Neuronal stem cell (in vitro differentiated cells): ENCODE measurements around the gene CHEK2. TPM values are rescaled to one million over a fixed set of nuclear protein-coding genes. Genes with fewer than 3 reads are reported as not detected.

Experiments used
- DNase-seq: peaks from one replicate; pipeline ENCODE4 v3.0.0-alpha.2; 2013; ENCODE audit warnings: low spot score
- H2AFZ ChIP-seq: one replicate; pipeline ENCODE4 v1.6.1; 2013; ENCODE audit warnings: mild to moderate bottlenecking, low read length, inconsistent platforms
- H2AK5ac ChIP-seq: 2 replicates; pipeline ENCODE4 v1.6.1; 2013; ENCODE audit warnings: low read depth, mild to moderate bottlenecking, inconsistent platforms, low read length, moderate library complexity, mixed read lengths
- H2BK120ac ChIP-seq: 2 replicates; pipeline ENCODE4 v1.6.1; 2013; ENCODE audit warnings: low read depth, mild to moderate bottlenecking, inconsistent platforms, low read length, moderate library complexity, mixed read lengths
- H2BK12ac ChIP-seq: one replicate; pipeline ENCODE4 v1.6.1; 2013; ENCODE audit warnings: low read length, inconsistent platforms
- H2BK15ac ChIP-seq: 2 replicates; pipeline ENCODE4 v1.6.1; 2013; ENCODE audit warnings: mild to moderate bottlenecking, low read length, inconsistent platforms, mixed read lengths
- H2BK5ac ChIP-seq: one replicate; pipeline ENCODE4 v1.6.1; 2013; ENCODE audit warnings: inconsistent platforms, mild to moderate bottlenecking, low read length, moderate library complexity
- H3K14ac ChIP-seq: one replicate; pipeline ENCODE4 v1.6.1; 2013; ENCODE audit warnings: low read length, inconsistent platforms
- H3K18ac ChIP-seq: 2 replicates; pipeline ENCODE4 v1.6.1; 2013; ENCODE audit warnings: low read length, inconsistent platforms
- H3K23ac ChIP-seq: 2 replicates; pipeline ENCODE4 v1.6.1; 2013; ENCODE audit warnings: low read depth, mild to moderate bottlenecking, mixed read lengths, low read length, inconsistent platforms; ENCODE audit not compliant: poor library complexity
- H3K27ac ChIP-seq: replicated peaks from 3 replicates; pipeline ENCODE4 v1.5.1; 2013; ENCODE audit warnings: low read length, inconsistent platforms
- H3K27me3 ChIP-seq, 3 experiments: 2 replicates each; pipeline ENCODE4 v1.6.1; 2013; ENCODE audit warnings: low read length in 3 of 3, mild to moderate bottlenecking in 2 of 3, inconsistent platforms in 1 of 3, low read depth in 1 of 3, mixed read lengths in 1 of 3, moderate library complexity in 1 of 3; ENCODE audit not compliant: control insufficient read depth in 3 of 3, insufficient read depth in 3 of 3
- H3K36me3 ChIP-seq, 2 donors: replicated peaks in 1 of 2; 2 replicates each; pipeline ENCODE4 v1.6.1; 2013; ENCODE audit warnings: low read length in 2 of 2; ENCODE audit not compliant: control insufficient read depth in 2 of 2, insufficient read depth in 2 of 2
- H3K4ac ChIP-seq: 2 replicates; pipeline ENCODE4 v1.6.1; 2013; ENCODE audit warnings: inconsistent platforms, mild to moderate bottlenecking, low read length, moderate library complexity
- H3K4me1 ChIP-seq, 2 donors: 1 replicate in 1 of 2; 2 replicates in 1 of 2; pipeline ENCODE4 v1.6.1; 2013; ENCODE audit warnings: low read length in 2 of 2, low read depth in 1 of 2; ENCODE audit not compliant: control insufficient read depth in 2 of 2, insufficient read depth in 1 of 2
- H3K4me2 ChIP-seq: one replicate; pipeline ENCODE4 v1.6.1; 2013; ENCODE audit warnings: mild to moderate bottlenecking, low read length, inconsistent platforms; ENCODE audit not compliant: insufficient read depth, poor library complexity, severe bottlenecking
- H3K4me3 ChIP-seq, 2 donors: 2 replicates each; pipeline ENCODE4 v1.5.1; 2013; ENCODE audit warnings: low read length in 2 of 2, mild to moderate bottlenecking in 2 of 2, inconsistent platforms in 1 of 2, moderate library complexity in 1 of 2
- H3K79me1 ChIP-seq: one replicate; pipeline ENCODE4 v1.6.1; 2013; ENCODE audit warnings: low read depth, mild to moderate bottlenecking, inconsistent platforms, low read length, moderate library complexity
- H3K9ac ChIP-seq: one replicate; pipeline ENCODE4 v1.6.1; 2013; ENCODE audit warnings: mild to moderate bottlenecking, low read depth, low read length, inconsistent platforms; ENCODE audit not compliant: poor library complexity
- H3K9me3 ChIP-seq, 2 donors: replicated peaks in 1 of 2; 2 replicates each; pipeline versions ENCODE3 to v1.6.1; 2013; ENCODE audit warnings: low read length in 2 of 2, mild to moderate bottlenecking in 2 of 2, inconsistent platforms in 1 of 2, low read depth in 1 of 2, mixed read lengths in 1 of 2, moderate library complexity in 1 of 2; ENCODE audit not compliant: control insufficient read depth in 2 of 2, insufficient read depth in 1 of 2
- H4K8ac ChIP-seq: one replicate; pipeline ENCODE4 v1.6.1; 2013; ENCODE audit warnings: low read depth, mild to moderate bottlenecking, inconsistent platforms, low read length, moderate library complexity
- H4K91ac ChIP-seq: one replicate; pipeline ENCODE4 v1.6.1; 2013; ENCODE audit warnings: low read length, low read depth, mild to moderate bottlenecking, inconsistent platforms; ENCODE audit not compliant: poor library complexity
- WGBS, 2 donors: extraction: QIAGEN DNeasy Blood & Tissue Kit; methylation state at CpG; one replicate each; pipeline ENCODE4 v1.1.7; 2013; ENCODE audit warnings: missing lambda C conversion rate in 2 of 2, mixed read lengths in 1 of 2; ENCODE audit not compliant: insufficient read length in 2 of 2, insufficient replicate concordance in 1 of 2; ENCODE audit errors: extremely low coverage in 2 of 2; 5-methylcytosine and 5-hydroxymethylcytosine counted together
- small RNA-seq: library from polyadenylated mRNA; stranded (forward); fragments of <200 nt; extraction: miRNeasy Mini kit (QIAGEN cat#:217004); gene quantifications from one replicate; pipeline ENCODE3, GENCODE V24; 2013; ENCODE audit not compliant: insufficient read depth

Gene CHEK2

DNA sequence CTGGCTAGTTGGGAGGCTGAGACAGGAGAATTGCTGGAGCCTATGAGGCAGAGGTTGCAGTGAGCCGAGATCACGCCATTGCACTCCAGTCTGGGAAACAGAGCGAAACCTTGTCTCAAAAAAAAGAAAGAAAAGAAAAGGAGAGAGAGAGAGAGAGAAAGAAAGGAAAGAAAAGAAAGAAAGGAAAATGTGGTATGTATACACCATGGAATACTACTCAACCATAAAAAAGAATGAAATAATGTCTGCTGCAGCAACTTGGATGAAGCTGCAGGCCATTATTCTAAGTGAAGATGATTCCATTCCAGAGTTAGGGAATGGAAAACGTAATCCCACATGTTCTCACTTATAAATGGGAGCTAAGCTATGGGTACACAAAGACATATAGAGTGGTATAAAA is 92.8 kb downstream of the CHEK2 start:
- no peak for DNase-seq
- Histone ChIP-seq H3K18ac (no peak overlapping the region), H2BK5ac (no peak overlapping the region), H2BK120ac (no peak overlapping the region), H3K4me2 (no peak overlapping the region), H3K27me3 (no peaks in the 10 kb centered on the region), H3K14ac (no peak overlapping the region), H4K91ac (no peak overlapping the region), H2BK15ac (no peak overlapping the region), H3K4ac (no peak overlapping the region), H3K9me3 (peaks cover 2 to 30% of the 10 kb centered on the region in 2 donors), H2BK12ac (no peak overlapping the region), H2AFZ (no peak overlapping the region), H3K9ac (no peak overlapping the region), H4K8ac (no peak overlapping the region), H3K79me1 (peaks cover 4% of the 10 kb centered on the region), H3K4me3 (no peak overlapping the region), H3K36me3 (peaks cover 2 to 27% of the 10 kb centered on the region in 2 donors), H2AK5ac (no peak overlapping the region), H3K4me1 (no peaks in the 10 kb centered on the region), H3K27ac (no peak overlapping the region), H3K23ac (no peak overlapping the region)
- WGBS, 2 donors = no CpG with 5 or more reads among the region's 4 CpGs

DNA sequence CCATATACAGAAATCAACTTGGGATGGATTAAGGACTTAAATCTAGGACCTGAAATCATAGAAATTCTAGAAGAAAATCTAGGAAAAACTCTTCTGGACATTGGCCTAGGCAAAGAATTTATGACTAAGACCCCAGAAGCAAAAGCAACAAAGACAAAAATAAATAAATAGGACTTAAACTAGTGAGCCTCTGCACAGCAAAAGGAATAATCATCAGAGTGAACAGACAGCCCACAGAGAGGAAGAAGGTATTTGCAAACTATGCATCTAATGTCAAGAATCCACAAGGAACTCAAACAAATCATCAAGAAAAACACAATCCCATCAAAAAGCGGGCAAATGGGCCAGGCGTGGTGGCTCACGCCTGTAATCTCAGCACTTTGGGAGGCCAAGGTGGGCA is 94.4 kb downstream of the CHEK2 start:
- H3K36me3 ChIP-seq = peaks cover 2 to 14% of the 10 kb centered on the region in 2 donors
- H3K79me1 ChIP-seq = peaks cover 4% of the 10 kb centered on the region
- no peak overlapping the region for H3K23ac ChIP-seq
- H2AK5ac ChIP-seq = no peak overlapping the region
- H3K18ac ChIP-seq = no peak overlapping the region
- H3K4me1 ChIP-seq = no peaks in the 10 kb centered on the region
- no peak overlapping the region for H2AFZ ChIP-seq
- no peak overlapping the region for H3K4ac ChIP-seq
- no peak overlapping the region for H3K4me2 ChIP-seq
- DNase-seq = no peak
- H3K14ac ChIP-seq = no peak overlapping the region
- no peaks in the 10 kb centered on the region for H3K27me3 ChIP-seq
- no peak overlapping the region for H2BK12ac ChIP-seq
- no peak overlapping the region for H2BK5ac ChIP-seq
- no CpG with 5 or more reads among the region's 3 CpGs for WGBS, 2 donors
- H3K4me3 ChIP-seq = no peak overlapping the region
- no peak overlapping the region for H3K9ac ChIP-seq
- no peak overlapping the region for H4K8ac ChIP-seq
- H3K9me3 ChIP-seq = peaks cover 2 to 22% of the 10 kb centered on the region in 2 donors
- H4K91ac ChIP-seq = no peak overlapping the region
- H2BK120ac ChIP-seq = no peak overlapping the region
- no peak overlapping the region for H3K27ac ChIP-seq
- H2BK15ac ChIP-seq = no peak overlapping the region

DNA sequence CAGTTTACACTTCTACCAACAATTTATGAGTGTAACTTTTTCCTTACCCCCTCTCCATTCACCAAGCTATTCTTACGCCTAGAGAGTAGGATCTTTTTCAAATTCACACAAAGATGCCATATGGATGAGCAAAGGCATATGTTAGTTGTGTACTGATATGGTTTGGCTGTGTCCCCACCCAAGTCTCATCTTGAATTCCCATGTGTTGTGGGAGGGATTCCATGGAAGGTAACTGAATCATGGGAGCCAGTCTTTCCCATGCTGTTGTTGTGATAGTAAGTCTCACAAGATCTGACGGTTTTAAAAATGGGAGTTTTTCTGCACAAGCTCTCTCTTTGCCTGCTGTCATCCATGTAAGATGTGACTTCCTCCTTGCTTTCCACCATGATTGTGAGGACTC is 102.3 kb downstream of the CHEK2 start:
- Histone ChIP-seq H3K79me1 (no peaks in the 10 kb centered on the region), H2BK5ac (no peak overlapping the region), H3K23ac (no peak overlapping the region), H3K9ac (no peak overlapping the region), H3K18ac (no peak overlapping the region), H3K9me3 (peaks cover 0 to 23% of the 10 kb centered on the region in 2 donors), H3K14ac (no peak overlapping the region), H3K4me3 (no peak overlapping the region), H2BK15ac (no peak overlapping the region), H3K4ac (no peak overlapping the region), H3K27ac (no peak overlapping the region), H2BK12ac (no peak overlapping the region), H3K4me2 (no peak overlapping the region), H2AK5ac (no peak overlapping the region), H2BK120ac (no peak overlapping the region), H4K91ac (no peak overlapping the region), H4K8ac (no peak overlapping the region), H3K27me3 (no peaks in the 10 kb centered on the region), H3K36me3 (peaks cover 0 to 9% of the 10 kb centered on the region in 2 donors), H3K4me1 (no peaks in the 10 kb centered on the region), H2AFZ (no peak overlapping the region)
- no peak for DNase-seq
- no CpG with 5 or more reads among the region's 2 CpGs for WGBS, 2 donors

Small RNA genes within 50 kb of the gene (small RNA-seq; reads per million reads assigned to genes)
- gene RN7SL162P = not detected
